GM12891 (cell line): ENCODE results near the gene CCDC3.

ENCODE experiments used
- PAX5 ChIP-seq: IDR thresholded peaks from 2 replicates; pipeline ENCODE4 v1.6.1; 2011; ENCODE audit warnings: low read length, moderate library complexity, mild to moderate bottlenecking; ENCODE audit not compliant: insufficient read depth, severe bottlenecking
- POLR2A ChIP-seq: IDR thresholded peaks from 2 replicates; pipeline ENCODE4 v1.6.1; 2011; ENCODE audit warnings: low read depth, low read length, control low read depth
- POLR2AphosphoS5 ChIP-seq: IDR thresholded peaks from 2 replicates; pipeline ENCODE4 v1.6.1; 2011; ENCODE audit warnings: low read depth, low read length, control low read depth
- POU2F2 ChIP-seq: IDR thresholded peaks from 2 replicates; pipeline ENCODE4 v1.6.1; 2011; ENCODE audit warnings: low read depth, mild to moderate bottlenecking, control low read depth, low read length, moderate library complexity
- SPI1 ChIP-seq: IDR thresholded peaks from 2 replicates; pipeline ENCODE4 v1.6.1; 2011; ENCODE audit warnings: low read depth, low read length, control low read depth
- TAF1 ChIP-seq: IDR thresholded peaks from 2 replicates; pipeline ENCODE4 v1.6.1; 2011; ENCODE audit warnings: low read depth, low read length, control low read depth

- TF ChIP-seq POLR2A, result no peak
- TF ChIP-seq POLR2AphosphoS5, result no peak
- TF ChIP-seq TAF1, result no peak
- TF ChIP-seq PAX5, result no peak
- no peak for TF ChIP-seq SPI1
- no peak for TF ChIP-seq POU2F2
These were observed 133.3 kb downstream of the CCDC3 start for GRCh38 chr10:12868229-12868628.
